ENCODE results near the gene LYZL6. TPM values are rescaled to one million over a fixed set of nuclear protein-coding genes. Genes with fewer than 3 reads are reported as not detected.

Gene LYZL6
- total RNA-seq, 1 experiment from 2014 or later: not detected

- H3K36me3 Mint-ChIP-seq (ENCODE audit: insufficient read depth, unreplicated experiment): no peaks in the 10 kb centered on the region
- intact Hi-C loops (cut with micrococcal nuclease): no loop called here
- H3K9me3 Mint-ChIP-seq (ENCODE audit: unreplicated experiment): no peaks in the 10 kb centered on the region
- H3K27ac Mint-ChIP-seq (ENCODE audit: low read depth, unreplicated experiment): no peak within 1 kb of the TSS
- ChIA-PET POLR2A (interaction anchor here (1.1 kb wide), 1 partner anchor 15 kb away, joined by 4 read pairs; no protein-coding TSS in a partner anchor), CTCF (interaction anchor here (0.6 to 1.5 kb wide), 3 partner anchors 9 to 219 kb away, joined by 3 to 5 read pairs (median 3); no protein-coding TSS in a partner anchor)
- TF ChIP-seq CTCF (IDR thresholded peaks at IDR 0.05; ENCODE audit: unreplicated experiment): no peak
- no TSS peak for BruUV-seq (replicated peaks)
- H3K4me3 Mint-ChIP-seq (ENCODE audit: unreplicated experiment): peak within 1 kb of the TSS; percentile 79
- no peaks in the 10 kb centered on the region for H3K27me3 Mint-ChIP-seq (ENCODE audit: insufficient read depth, unreplicated experiment)
- DNase-seq (ENCODE audit: unreplicated experiment): peak; percentile 85
- H3K4me1 Mint-ChIP-seq (ENCODE audit: insufficient read depth, unreplicated experiment): no peaks in the 10 kb centered on the region
Measured at GRCh38 chr17:35930211-35931065, 13.1 kb downstream of the LYZL6 start, which contains the start of gene RDM1. Gene RDM1 (minus strand): TSS chr17:35930773. CDS start chr17:35930727, 46 bp downstream.

GRCh38 chr17:35927714-35928113, 15.8 kb downstream of the LYZL6 start:
- no peaks in the 10 kb centered on the region for H3K9me3 Mint-ChIP-seq (ENCODE audit: unreplicated experiment)
- DNase-seq (ENCODE audit: unreplicated experiment): no peak
- no peak for TF ChIP-seq CTCF (IDR thresholded peaks at IDR 0.05; ENCODE audit: unreplicated experiment)
- ChIA-PET CTCF (interaction anchor here (0.6 to 2.1 kb wide), 3 partner anchors 12 to 222 kb away, joined by 3 to 6 read pairs (median 3); no protein-coding TSS in a partner anchor), POLR2A (no interaction called here)
- no peak overlapping the region for H3K27ac Mint-ChIP-seq (ENCODE audit: low read depth, unreplicated experiment)
- H3K27me3 Mint-ChIP-seq (ENCODE audit: insufficient read depth, unreplicated experiment): no peaks in the 10 kb centered on the region
- H3K36me3 Mint-ChIP-seq (ENCODE audit: insufficient read depth, unreplicated experiment): no peaks in the 10 kb centered on the region
- H3K4me1 Mint-ChIP-seq (ENCODE audit: insufficient read depth, unreplicated experiment): no peaks in the 10 kb centered on the region
- BruUV-seq (replicated peaks): no TSS peak
- intact Hi-C loops (cut with micrococcal nuclease): no loop called here
- H3K4me3 Mint-ChIP-seq (ENCODE audit: unreplicated experiment): no peak overlapping the region

GRCh38 chr17:35923609-35924114, 19.9 kb downstream of the LYZL6 start:
- no peak for TF ChIP-seq CTCF (IDR thresholded peaks at IDR 0.05; ENCODE audit: unreplicated experiment)
- DNase-seq (ENCODE audit: unreplicated experiment): no peak
- ChIA-PET CTCF (interaction anchor here (0.6 to 0.7 kb wide), 2 partner anchors 12 to 387 kb away, joined by 3 to 4 read pairs; no protein-coding TSS in a partner anchor), POLR2A (no interaction called here)
- intact Hi-C loops (cut with micrococcal nuclease): no loop called here
- Mint-ChIP-seq H3K4me3 (ENCODE audit: unreplicated experiment) (no peak overlapping the region), H3K36me3 (ENCODE audit: insufficient read depth, unreplicated experiment) (no peaks in the 10 kb centered on the region), H3K27ac (ENCODE audit: low read depth, unreplicated experiment) (no peak overlapping the region), H3K9me3 (ENCODE audit: unreplicated experiment) (no peaks in the 10 kb centered on the region), H3K4me1 (ENCODE audit: insufficient read depth, unreplicated experiment) (no peaks in the 10 kb centered on the region), H3K27me3 (ENCODE audit: insufficient read depth, unreplicated experiment) (no peaks in the 10 kb centered on the region)
- no TSS peak for BruUV-seq (replicated peaks)

- Mint-ChIP-seq H3K36me3 (ENCODE audit: insufficient read depth, unreplicated experiment) (no peaks in the 10 kb centered on the region), H3K27me3 (ENCODE audit: insufficient read depth, unreplicated experiment) (no peaks in the 10 kb centered on the region)
- POLR2A ChIA-PET: no interaction called here
Measured at GRCh38 chr17:35920229-35920628, 23.3 kb downstream of the LYZL6 start.

More at GRCh38 chr17:35920229-35920628, 23.3 kb downstream of the LYZL6 start:
- intact Hi-C loops (cut with micrococcal nuclease): no loop called here
- H3K27ac Mint-ChIP-seq (ENCODE audit: low read depth, unreplicated experiment): no peak overlapping the region
- DNase-seq (ENCODE audit: unreplicated experiment): no peak
- no peaks in the 10 kb centered on the region for H3K4me1 Mint-ChIP-seq (ENCODE audit: insufficient read depth, unreplicated experiment)
- no peaks in the 10 kb centered on the region for H3K9me3 Mint-ChIP-seq (ENCODE audit: unreplicated experiment)
- no peak overlapping the region for H3K4me3 Mint-ChIP-seq (ENCODE audit: unreplicated experiment)
- CTCF ChIA-PET: interaction anchor here (0.6 kb wide), 1 partner anchor 47 kb away, joined by 3 read pairs; no protein-coding TSS in a partner anchor
- TF ChIP-seq CTCF (IDR thresholded peaks at IDR 0.05; ENCODE audit: unreplicated experiment): no peak
- BruUV-seq (replicated peaks): no TSS peak
